ENCODE data around the gene ZNF565. TPM values are rescaled to one million over a fixed set of nuclear protein-coding genes. Genes with fewer than 3 reads are reported as not detected.
"Not testable (repeated sequence)": the region's sequence is repeated elsewhere in the genome, so short reads cannot be mapped to it uniquely, and the experiment has no call there.

ZNF565 gene
- total RNA-seq, 1 experiment from 2014 or later = 3.6 TPM

DNA sequence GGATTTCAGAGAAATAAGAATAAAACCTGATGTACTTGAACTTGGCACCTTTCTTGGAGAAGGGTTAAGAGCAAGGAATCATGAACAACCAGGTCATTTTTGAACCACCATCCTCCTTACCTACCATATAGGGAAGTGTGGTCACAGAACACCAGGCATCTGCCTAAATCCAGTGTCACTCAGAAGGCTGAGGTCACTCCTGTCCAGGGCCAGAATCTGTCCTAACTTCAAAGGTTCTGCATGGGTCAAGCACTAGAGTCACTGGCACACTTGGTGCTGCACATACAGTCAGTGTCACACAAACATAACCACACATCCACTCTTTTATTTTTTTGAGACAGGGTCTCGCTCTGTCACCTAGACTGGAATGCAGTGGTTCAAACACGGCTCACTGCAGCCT, 1.6 kb downstream of the ZNF565 start:
- DNase-seq (ENCODE audit: low read depth) = no peak

DNA sequence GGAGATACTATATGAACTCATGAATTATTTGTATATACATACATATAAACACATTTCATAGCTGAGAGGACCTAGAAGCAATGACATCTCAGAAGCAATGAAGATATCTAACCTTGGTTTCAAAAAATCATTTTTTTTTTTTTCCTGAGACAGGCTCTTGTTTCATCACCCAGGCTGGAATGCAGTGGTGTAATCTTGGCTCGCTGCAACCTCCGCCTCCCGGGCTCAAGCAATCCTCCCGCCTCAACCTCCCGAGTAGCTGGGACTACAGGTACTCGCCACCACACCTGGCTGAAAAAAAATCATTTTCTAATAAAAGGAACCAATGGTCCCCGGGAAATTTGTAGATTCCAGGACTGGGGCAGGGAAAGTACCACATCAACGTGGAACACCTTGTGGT, 4.0 kb downstream of the ZNF565 start:
- DNase-seq (ENCODE audit: low read depth) = no peak

DNA sequence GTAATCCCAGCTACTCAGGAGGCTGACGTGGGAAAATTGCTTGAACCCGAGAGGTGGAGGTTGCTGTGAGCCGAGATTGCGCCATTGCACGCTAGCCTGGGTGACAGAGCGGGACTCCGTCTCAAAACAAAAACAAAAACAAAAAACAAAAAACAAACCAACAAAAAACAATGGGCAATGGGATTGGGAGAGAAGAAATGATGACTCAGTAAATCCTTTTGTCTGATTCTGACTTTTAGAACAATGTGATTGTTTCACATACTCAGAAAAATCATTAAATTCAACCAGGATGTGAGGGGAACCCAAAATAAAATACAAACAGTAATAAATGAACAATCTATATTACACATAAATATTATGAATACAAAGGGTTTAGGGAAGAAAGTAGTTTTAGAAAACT, 5.1 kb downstream of the ZNF565 start:
- no peak for DNase-seq (ENCODE audit: low read depth)

DNA sequence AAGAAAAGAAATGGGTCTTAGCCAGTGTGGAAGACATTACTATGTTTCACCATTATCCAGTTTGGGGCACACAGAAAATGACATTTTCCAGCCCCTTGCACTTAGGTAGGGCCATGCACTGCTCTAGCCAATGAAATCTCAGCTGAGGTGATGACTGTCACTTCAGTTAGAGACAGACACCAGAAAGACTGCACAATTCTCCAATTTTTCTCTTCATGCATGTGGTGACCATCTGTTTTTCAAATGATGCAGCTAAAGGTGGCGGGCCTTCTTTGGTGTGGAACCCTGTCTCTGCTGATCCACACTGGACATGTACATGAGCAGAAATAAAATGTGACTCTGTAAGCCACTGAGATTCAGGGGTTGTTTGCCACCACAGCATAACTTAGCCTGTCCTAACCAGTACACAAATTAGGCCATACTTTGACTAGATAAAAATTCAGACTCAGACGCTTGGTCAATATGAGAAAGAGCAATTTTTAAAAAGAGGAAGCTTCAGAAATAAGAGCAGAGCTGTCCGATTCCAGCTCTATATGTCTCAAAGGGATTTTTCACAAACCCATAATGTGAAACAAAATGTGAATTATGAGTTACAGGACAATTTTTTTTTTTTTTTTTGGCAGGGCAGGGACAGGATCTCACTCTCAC, 6.7 kb downstream of the ZNF565 start:
- DNase-seq (ENCODE audit: low read depth) = no peak

- no peak for DNase-seq (ENCODE audit: low read depth)
These were observed 11.2 kb downstream of the ZNF565 start for GRCh38 chr19:36203293-36203692.

- no peak for DNase-seq (ENCODE audit: low read depth)
These were observed 12.8 kb downstream of the ZNF565 start for GRCh38 chr19:36201684-36202083.

- no peak for DNase-seq (ENCODE audit: low read depth)
These were observed 16.3 kb downstream of the ZNF565 start for GRCh38 chr19:36198119-36198518.

DNA sequence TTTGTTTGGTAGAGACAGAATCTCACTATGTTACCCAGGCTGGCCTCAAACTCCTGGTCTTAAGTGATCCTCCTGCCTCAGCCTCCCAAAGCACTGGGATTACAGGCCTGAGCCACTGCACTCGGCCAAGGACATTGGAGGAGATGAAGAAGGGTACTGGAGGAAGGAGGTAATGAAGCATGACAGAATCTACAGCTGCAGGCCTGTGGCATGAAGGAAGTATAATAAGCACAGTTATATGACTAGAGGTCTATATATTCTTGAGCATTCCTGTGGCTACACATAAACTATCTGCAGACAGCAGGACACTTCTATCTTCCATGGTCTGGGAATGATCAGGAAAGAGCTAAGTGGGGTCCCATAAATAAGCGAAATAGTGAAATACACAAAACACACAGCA, 18.2 kb downstream of the ZNF565 start:
- DNase-seq (ENCODE audit: low read depth) = no peak

GRCh38 chr19:36186722-36187121, 27.7 kb downstream of the ZNF565 start:
- not testable (repeated sequence) for DNase-seq (ENCODE audit: low read depth)

DNA sequence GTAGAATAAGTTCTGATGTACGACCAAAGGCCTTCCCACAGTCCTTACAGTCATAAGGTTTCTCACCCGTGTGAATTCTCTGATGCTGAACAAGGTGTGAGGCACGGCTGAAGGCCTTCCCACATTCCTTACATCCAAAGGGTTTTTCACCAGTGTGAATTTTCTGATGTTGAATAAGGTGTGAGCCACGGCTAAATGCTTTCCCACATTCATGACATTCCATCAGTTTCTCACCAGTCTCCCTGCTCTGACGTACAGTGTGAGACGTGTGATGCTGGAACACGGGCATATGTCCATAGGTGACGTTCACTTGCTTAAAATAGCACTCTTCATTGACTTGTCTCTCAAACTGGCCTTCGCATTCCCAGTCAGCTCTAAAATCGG, 31.2 kb downstream of the ZNF565 start:
- no peak for DNase-seq (ENCODE audit: low read depth)

- peak; percentile 15 for DNase-seq (ENCODE audit: low read depth)
These were observed 31.7 kb downstream of the ZNF565 start for GRCh38 chr19:36182612-36183244.

- DNase-seq (ENCODE audit: low read depth) = not testable (repeated sequence)
These were observed 35.4 kb downstream of the ZNF565 start for GRCh38 chr19:36179077-36179476.

DNA sequence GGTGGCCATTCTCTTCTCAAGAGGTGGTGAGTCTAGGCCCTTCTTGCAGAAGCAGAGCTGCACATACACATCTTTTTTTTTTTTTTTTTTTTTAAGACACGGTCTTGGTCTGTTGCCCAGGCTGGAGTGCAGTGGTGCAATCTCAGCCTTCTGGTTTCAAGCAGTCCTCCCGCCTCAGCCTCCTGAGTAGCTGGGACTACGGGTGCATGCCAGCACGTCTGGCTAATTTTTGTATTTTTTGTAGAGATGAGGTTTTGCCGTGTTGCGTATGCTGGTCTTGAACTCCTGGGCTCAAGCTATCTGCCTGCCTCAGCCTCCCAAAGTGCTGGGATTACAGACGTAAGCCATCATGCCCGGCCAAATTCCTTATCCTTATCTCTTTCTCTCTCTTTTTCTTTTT, 40.6 kb downstream of the ZNF565 start:
- DNase-seq (ENCODE audit: low read depth) = not testable (repeated sequence)

GRCh38 chr19:36172852-36173251, 41.6 kb downstream of the ZNF565 start:
- DNase-seq (ENCODE audit: low read depth) = no peak

DNA sequence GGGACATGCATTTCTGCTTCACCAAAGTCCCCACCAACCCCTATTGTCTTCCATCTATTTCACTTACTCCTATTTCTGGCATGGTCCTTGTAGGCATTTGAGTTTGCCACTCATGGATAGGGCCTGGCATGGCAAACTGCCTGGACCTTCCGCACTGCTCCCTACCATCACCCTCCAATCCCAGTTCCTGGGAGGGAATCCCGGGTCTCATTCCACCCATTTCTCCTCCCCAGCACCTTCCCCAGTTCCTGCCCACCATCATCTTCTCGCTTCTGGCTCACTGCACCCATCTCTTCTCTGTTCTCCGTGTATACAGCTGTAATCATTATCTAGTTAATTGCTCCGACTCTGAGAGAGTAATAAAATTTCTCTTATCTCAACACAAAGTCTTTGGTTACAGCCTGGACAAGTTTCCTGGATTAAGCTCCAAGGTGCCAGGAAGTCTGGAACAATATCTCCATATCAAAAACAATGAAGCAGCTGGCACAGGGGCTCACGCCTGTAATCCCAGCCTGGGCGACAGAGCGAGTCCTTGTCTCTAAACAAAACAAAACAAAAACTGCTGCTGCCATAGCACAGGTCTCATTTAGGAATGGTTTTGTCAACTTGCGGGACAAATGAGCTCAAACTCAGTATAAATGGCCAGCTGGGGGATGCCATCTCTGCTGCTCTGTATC, 45.2 kb downstream of the ZNF565 start:
- DNase-seq (ENCODE audit: low read depth) = peak; percentile 81

DNA sequence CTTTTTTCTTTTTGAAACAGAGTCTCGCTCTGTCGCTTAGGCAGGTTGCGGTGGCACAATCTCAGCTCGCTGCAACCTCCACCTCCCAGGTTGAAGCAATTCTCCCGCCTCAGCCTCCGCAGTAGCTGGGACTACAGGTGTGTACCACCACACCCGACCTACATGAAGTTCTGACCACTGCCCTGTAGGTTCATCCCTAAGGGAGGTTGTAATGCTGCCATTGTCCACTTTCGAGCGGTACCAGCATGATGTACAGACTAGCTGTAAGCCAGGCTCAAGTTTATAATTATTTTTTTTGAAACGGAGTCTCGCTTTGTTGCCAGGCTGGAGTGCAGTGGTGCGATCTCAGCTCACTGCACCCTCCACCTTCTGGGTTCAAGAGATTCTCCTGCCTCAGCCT, 50.7 kb downstream of the ZNF565 start:
- DNase-seq (ENCODE audit: low read depth) = no peak

GRCh38 chr19:36160821-36161596, 53.5 kb downstream of the ZNF565 start:
- no peak for DNase-seq (ENCODE audit: low read depth)

GRCh38 chr19:36153126-36153525, 61.3 kb downstream of the ZNF565 start:
- DNase-seq (ENCODE audit: low read depth) = no peak

DNA sequence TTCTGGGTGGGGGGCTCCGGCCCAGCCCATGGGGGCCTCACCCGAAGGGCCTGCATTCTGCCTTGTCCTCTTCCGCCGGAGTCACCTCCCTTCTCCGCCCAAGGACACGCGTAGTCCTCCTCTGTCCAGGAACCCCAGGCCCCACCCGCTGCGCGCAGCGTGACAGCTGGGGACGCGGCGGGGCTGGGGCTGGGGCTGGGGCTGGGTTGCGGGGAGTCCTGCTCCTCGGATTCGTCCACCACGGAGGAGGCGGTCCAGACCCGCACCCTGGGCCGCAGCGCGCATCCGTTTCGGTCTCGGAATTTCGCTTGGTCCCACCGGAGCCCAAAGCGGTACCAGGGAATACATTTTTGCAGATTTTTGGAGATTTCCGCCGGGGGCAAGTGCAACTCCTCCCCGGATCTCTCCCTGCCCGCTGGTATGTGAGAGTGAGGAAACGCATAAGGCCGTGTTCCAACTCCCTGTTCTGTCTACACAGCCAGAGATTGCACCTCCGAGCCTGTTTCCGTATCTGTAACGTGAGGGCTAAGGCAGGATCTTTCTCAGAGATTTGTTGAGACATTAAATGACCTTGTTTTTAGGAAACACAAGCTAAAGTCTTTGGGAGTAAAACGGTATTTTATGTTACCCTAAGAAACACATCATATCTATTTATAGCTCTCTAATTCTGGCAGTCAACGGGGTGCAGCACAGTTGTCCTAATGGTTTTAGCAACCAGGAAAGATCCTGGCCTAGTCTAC, 61.9 kb downstream of the ZNF565 start, which contains the start of gene COX7A1:
TSS of gene COX7A1 (minus strand) at position 96 of the 740 bp plus-strand sequence. CDS start at position 56, 40 bp downstream.
- DNase-seq (ENCODE audit: low read depth) = no peak

DNA sequence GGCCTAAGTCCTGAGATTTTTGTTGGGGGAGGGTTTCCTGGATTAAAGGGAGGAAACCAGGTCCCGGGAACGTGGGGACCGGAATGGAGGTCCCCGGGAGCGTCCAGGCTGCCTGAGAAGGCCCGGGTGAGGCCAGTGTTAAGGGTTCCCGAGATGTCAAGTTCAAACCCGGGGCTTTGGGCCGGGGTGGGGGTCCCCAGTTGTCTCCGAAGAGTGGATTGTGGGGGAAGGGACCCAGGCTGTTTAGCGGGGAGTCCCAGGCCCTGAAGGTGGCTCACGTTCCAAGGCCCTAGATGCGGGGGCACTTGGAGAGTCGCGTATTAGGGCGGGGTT, 62.5 kb downstream of the ZNF565 start:
- no peak for DNase-seq (ENCODE audit: low read depth)

- DNase-seq (ENCODE audit: low read depth) = no peak
These were observed 63.1 kb downstream of the ZNF565 start for GRCh38 chr19:36151144-36152018.

Data from M059J (cell line).